ENCODE data around the gene VMAC. TPM values are rescaled to one million over a fixed set of nuclear protein-coding genes. Genes with fewer than 3 reads are reported as not detected.

VMAC gene
- total and polyA plus RNA-seq, 2 donors from 2014 or later: 2.3 to 8.7 TPM

- no peaks in the 10 kb centered on the region for H3K36me3 ChIP-seq (ENCODE audit: control insufficient read depth in 2 of 3, insufficient read depth in 3 of 3, low read length in 3 of 3)
- H3K27me3 ChIP-seq (ENCODE audit: control insufficient read depth, insufficient read depth, low read length): no peaks in the 10 kb centered on the region
- no peaks in the 10 kb centered on the region for H3K9me3 ChIP-seq (ENCODE audit: control insufficient read depth in 2 of 3, insufficient read depth in 1 of 3, low read length in 3 of 3)
- TF ChIP-seq CTCF (IDR thresholded peaks at IDR 0.05; ENCODE audit: borderline replicate concordance, extremely low read depth, insufficient read depth): no peak
- intact Hi-C loops (cut with DNase I): no loop called here
- no peak overlapping the region for H3K4me3 ChIP-seq (ENCODE audit: low read length in 3 of 3)
- DNase-seq: no peak
- H3K27ac ChIP-seq (ENCODE audit: low read depth in 2 of 2, low read length in 2 of 2): peak overlapping the region in 1 of 2 donors; percentile 22
- no peak for FAIRE-seq
- H3K4me1 ChIP-seq (ENCODE audit: control insufficient read depth in 2 of 3, insufficient read depth in 2 of 3, low read depth in 1 of 3, low read length in 3 of 3): peaks cover 0 to 9% (median 7%) of the 10 kb centered on the region in 3 donors
- H3K9ac ChIP-seq (ENCODE audit: low read length in 3 of 3): no peak overlapping the region
These were observed 24.5 kb upstream of the VMAC start for GRCh38 chr19:5880196-5880595.

DNA sequence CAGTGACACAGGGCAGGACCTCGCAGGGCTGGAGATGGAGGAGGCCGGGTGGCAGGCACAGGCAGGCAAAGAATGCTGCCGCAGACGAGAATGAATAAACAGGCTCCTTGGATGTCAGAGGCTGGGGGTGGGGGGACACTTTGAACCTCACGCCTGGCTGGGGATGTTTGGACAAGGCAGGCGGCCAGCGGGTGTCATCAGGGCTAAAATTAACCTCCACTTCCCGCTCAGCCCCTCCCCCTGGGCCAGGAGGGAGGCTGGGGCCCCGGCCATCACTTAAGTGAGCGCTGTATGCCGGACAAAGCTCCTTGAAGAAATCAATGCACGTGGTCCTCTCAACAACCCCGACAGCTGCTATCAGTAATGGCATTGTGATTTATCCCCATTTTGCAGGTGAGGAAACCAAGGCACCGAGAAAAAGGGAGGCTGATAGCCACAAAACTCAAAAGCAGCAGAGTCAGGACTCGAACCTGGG, 24.0 kb upstream of the VMAC start:
- no peak for TF ChIP-seq CTCF (IDR thresholded peaks at IDR 0.05; ENCODE audit: borderline replicate concordance, extremely low read depth, insufficient read depth)

GRCh38 chr19:5881543-5882299, 23.0 kb upstream of the VMAC start:
- no peak for TF ChIP-seq CTCF (IDR thresholded peaks at IDR 0.05; ENCODE audit: borderline replicate concordance, extremely low read depth, insufficient read depth)
- no peak overlapping the region for H3K9ac ChIP-seq (ENCODE audit: low read length in 3 of 3)
- H3K27ac ChIP-seq (ENCODE audit: low read depth in 2 of 2, low read length in 2 of 2): no peak overlapping the region
- DNase-seq (peak in 4 of 5 donors; percentile 58 to 72 (median 68)), FAIRE-seq (no peak)
- H3K27me3 ChIP-seq (ENCODE audit: control insufficient read depth, insufficient read depth, low read length): no peaks in the 10 kb centered on the region
- intact Hi-C loops (cut with DNase I): no loop called here
- no peaks in the 10 kb centered on the region for H3K9me3 ChIP-seq (ENCODE audit: control insufficient read depth in 2 of 3, insufficient read depth in 1 of 3, low read length in 3 of 3)
- H3K4me3 ChIP-seq (ENCODE audit: low read length in 3 of 3): no peak overlapping the region
- H3K36me3 ChIP-seq (ENCODE audit: control insufficient read depth in 2 of 3, insufficient read depth in 3 of 3, low read length in 3 of 3): no peaks in the 10 kb centered on the region
- H3K4me1 ChIP-seq (ENCODE audit: control insufficient read depth in 2 of 3, insufficient read depth in 2 of 3, low read depth in 1 of 3, low read length in 3 of 3): peaks cover 0 to 5% (median 4%) of the 10 kb centered on the region in 3 donors

More for the DNA sequence above, 24.0 kb upstream of the VMAC start:
- peak overlapping the region in 1 of 3 donors; percentile 16 for H3K9ac ChIP-seq (ENCODE audit: low read length in 3 of 3)
- peak; percentile 75 to 91 (median 87) for DNase-seq
- peak overlapping the region; percentile 72 to 83 for H3K27ac ChIP-seq (ENCODE audit: low read depth in 2 of 2, low read length in 2 of 2)
- no peaks in the 10 kb centered on the region for H3K27me3 ChIP-seq (ENCODE audit: control insufficient read depth, insufficient read depth, low read length)
- no peak for FAIRE-seq
- intact Hi-C loops (cut with DNase I): no loop called here
- peak overlapping the region in 1 of 3 donors; percentile 13 for H3K4me3 ChIP-seq (ENCODE audit: low read length in 3 of 3)
- no peaks in the 10 kb centered on the region for H3K36me3 ChIP-seq (ENCODE audit: control insufficient read depth in 2 of 3, insufficient read depth in 3 of 3, low read length in 3 of 3)
- no peaks in the 10 kb centered on the region for H3K9me3 ChIP-seq (ENCODE audit: control insufficient read depth in 2 of 3, insufficient read depth in 1 of 3, low read length in 3 of 3)
- peaks cover 0 to 7% (median 5%) of the 10 kb centered on the region in 3 donors for H3K4me1 ChIP-seq (ENCODE audit: control insufficient read depth in 2 of 3, insufficient read depth in 2 of 3, low read depth in 1 of 3, low read length in 3 of 3)

Measured in kidney (tissue), 14 donors.